ENCODE results near the gene PGM2L1.
"Not testable (repeated sequence)": the region's sequence is repeated elsewhere in the genome, so short reads cannot be mapped to it uniquely, and the experiment has no call there.

The PGM2L1 gene

GRCh38 chr11:74398244-74399159 is at the start of gene PGM2L1:
PGM2L1 (minus strand) TSS chr11:74398433; CDS start chr11:74398161, 272 bp downstream.
- DNase-seq (ENCODE audit: low spot score), result peak; percentile 94

DNA sequence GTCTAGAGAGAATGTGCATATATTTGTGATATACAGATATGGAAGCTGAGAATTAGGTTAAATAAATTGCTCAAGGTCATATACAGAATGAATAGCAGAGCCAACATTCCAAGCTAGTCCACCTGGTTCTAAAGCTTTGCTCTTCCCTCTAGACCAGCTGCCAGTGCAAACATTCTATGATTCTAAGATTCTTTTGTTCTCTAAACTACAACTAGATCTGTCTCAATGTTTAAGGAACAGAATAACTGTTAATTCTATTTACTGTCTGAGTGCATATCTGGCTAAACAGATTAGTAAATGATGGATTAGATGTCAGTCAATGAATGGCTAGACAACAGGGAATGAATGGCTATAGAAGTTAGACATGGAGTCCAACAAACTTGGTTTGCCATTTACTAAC is 49.5 kb upstream of the PGM2L1 start:
- no peak for DNase-seq (ENCODE audit: low spot score)

- DNase-seq (ENCODE audit: low spot score), result peak; percentile 34
These were observed 48.3 kb upstream of the PGM2L1 start for GRCh38 chr11:74446532-74446938.

GRCh38 chr11:74444173-74444826 is 46.1 kb upstream of the PGM2L1 start:
- no peak for DNase-seq (ENCODE audit: low spot score)

DNA sequence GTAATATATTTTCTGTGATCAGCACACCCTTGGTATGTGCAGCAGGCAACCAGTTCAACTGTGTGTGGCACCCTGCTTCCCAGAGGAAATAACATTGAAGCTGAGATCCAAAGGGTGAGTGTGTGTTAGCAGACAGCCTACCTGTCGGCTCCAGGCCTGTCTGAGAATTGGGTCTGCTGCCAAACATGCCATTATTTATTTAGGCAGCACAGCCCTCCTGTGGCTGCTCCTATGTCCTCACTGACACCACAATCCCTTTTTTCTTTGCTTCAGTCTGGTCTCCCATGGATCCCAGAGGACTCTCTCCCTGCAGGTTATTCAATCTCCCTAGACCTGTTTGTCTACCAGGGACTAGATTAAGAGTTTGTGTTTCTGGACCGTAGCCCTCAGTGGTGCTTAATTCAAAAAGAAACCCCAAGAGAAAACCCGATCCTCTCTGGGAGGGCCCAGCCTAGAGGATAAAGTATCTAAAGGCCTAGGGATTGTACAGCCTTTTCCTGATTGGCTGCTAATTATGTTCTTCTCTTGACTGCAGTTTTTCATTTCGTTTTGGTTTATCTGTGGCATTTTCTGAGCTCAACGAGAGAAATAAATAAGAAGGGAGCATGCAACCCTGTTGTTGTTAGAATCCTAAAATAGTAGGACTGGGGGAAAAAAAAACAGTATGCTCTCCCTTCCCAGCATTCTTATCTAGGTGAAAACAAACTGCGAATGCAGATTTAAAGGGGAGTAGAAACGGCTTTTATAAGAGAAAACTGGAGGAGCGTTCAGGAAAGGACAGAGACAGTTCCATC is 45.0 kb upstream of the PGM2L1 start:
- no peak for DNase-seq (ENCODE audit: low spot score)

GRCh38 chr11:74442636-74443035 is 44.4 kb upstream of the PGM2L1 start:
- DNase-seq (ENCODE audit: low spot score), result no peak

GRCh38 chr11:74438681-74439080 is 40.4 kb upstream of the PGM2L1 start:
- DNase-seq (ENCODE audit: low spot score), result no peak

DNA sequence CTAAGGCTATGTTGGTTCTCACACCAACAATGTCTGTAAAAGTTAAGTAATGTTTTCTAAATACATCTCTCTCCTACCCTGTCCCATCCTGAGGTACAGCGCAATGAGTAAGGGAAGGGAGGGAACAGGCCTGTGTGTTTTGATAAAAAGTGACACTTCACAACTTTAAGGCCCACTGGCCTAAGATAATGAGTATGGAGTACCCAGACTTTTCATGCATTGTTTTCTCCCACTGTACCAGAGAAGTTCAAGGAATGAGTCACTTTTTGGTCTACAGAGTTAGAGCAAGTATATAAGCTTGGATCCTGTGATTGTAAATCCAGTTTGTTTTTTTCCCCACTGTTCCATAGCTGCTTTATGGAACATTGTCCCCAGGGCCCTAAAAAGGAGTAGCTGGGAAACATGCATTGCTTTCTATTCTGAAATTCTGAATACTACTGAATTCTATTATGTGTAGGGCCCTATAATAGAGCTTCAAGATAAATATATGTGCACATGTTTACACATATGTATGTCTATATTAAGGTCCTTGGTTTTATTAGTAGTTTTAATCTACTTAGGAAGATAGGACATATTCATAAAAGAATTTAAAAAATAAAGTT is 39.3 kb upstream of the PGM2L1 start:
- DNase-seq (ENCODE audit: low spot score), result no peak

- no peak for DNase-seq (ENCODE audit: low spot score)
These were observed 36.3 kb upstream of the PGM2L1 start for GRCh38 chr11:74434528-74434927.

- DNase-seq (ENCODE audit: low spot score), result no peak
These were observed 31.0 kb upstream of the PGM2L1 start for GRCh38 chr11:74429205-74429604.

- DNase-seq (ENCODE audit: low spot score), result no peak
These were observed 29.2 kb upstream of the PGM2L1 start for GRCh38 chr11:74427384-74427886.

GRCh38 chr11:74425100-74425499 is 26.9 kb upstream of the PGM2L1 start:
- DNase-seq (ENCODE audit: low spot score), result no peak

- peak; percentile 61 for DNase-seq (ENCODE audit: low spot score)
These were observed 20.3 kb upstream of the PGM2L1 start for GRCh38 chr11:74418509-74418895.

DNA sequence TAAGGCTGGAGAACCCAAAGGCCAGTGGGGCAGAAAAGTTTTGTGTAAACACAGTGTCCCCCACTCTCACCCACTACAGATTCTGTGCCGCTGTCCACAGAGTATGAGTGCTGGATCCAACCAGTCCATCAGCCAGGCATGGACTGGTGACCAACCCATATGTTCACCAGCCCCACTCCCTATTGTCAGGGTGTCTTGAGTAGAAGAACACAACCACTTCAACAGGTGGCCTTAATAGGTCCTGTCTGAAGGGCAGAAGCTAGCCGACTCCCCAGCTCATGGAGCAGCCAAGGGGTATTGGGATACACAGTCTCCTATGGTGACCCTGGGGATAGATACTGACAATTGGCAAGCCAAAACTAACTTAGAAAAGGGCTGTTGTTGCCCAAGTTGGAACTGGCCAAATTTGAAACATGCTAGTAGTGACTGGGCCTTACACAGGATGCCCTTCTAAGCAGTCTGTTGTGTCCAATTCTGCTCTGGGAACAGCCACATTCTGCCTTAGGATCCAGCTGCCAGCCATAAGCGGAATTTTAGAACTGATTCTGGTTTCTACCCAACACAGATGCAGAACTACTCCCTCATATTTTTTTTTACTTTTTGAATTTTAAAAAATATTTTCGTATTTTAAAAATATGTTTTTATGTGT is 19.8 kb upstream of the PGM2L1 start:
- DNase-seq (ENCODE audit: low spot score), result peak; percentile 15

- DNase-seq (ENCODE audit: low spot score), result peak; percentile 12
These were observed 19.2 kb upstream of the PGM2L1 start for GRCh38 chr11:74417379-74417804.

GRCh38 chr11:74416974-74417373 is 18.7 kb upstream of the PGM2L1 start:
- not testable (repeated sequence) for DNase-seq (ENCODE audit: low spot score)

- DNase-seq (ENCODE audit: low spot score), result no peak
These were observed 14.6 kb upstream of the PGM2L1 start for GRCh38 chr11:74412733-74413359.

DNA sequence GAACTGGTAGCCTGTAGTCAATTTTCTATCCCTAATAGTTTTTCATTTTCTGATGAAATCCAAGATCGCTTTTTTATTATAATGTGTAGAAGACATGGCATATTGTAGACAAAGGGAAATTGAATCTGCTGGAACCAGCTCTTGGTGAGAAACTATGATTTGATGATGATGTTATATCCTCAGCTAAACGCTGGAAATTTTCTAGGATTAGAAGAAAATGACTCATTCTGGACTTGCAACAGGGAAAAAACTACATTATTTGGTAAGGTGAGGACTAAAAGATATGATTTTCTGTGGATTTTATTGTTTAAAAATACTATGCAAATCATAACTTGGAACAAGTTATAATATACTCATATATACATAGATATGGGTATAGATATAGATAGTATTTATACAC is 14.1 kb upstream of the PGM2L1 start:
- no peak for DNase-seq (ENCODE audit: low spot score)

- no peak for DNase-seq (ENCODE audit: low spot score)
These were observed 11.4 kb upstream of the PGM2L1 start for GRCh38 chr11:74409633-74410032.

DNA sequence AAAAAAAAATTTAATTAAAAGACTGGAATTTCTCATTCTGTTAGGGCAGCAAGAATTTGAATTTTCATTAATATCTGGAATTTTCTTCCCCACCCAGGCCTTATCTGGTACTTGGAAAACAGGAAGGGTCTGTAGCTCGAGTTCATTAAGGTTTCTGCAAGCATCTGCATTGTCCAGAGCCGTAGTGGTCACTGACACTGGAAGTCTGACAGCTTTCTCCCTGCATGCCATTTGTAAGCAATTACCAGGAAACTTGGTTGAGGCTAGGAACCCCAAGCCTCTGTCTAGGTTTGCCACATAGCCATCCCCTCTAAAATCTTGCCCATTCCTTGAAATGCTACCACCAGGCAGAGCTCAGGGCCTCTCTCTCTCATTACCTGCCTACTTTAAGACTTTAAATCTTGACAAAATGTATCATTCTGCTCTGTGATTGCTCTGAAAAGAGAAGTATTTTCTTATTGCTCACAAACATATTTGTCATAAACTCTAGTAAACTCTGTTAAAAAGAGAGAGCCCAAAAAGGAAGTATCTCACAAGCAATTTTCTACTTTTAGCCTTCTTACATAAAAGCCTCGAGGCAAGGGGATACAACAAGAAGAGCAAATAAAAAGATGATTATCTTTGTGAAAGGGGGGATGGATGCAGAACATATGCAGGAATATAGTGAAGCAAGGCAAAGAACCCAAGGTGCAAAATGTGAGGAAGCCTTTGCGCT is 5.5 kb upstream of the PGM2L1 start:
- no peak for DNase-seq (ENCODE audit: low spot score)
